Effector memory CD4-positive, alpha-beta T cell (primary cell): ENCODE data around the gene CST5.
"Not testable (repeated sequence)": the region's sequence is repeated elsewhere in the genome, so short reads cannot be mapped to it uniquely, and the experiment has no call there.

Experiments
- DNase-seq, 3 donors: peaks; one replicate each; pipeline ENCODE4 v3.0.0-alpha.2; 2020
- H3K27ac ChIP-seq: 2 replicates; pipeline ENCODE4 v1.7.0; 2013; ENCODE audit warnings: mild to moderate bottlenecking, low read length, moderate library complexity; ENCODE audit not compliant: insufficient read depth, poor library complexity, severe bottlenecking
- H3K27me3 ChIP-seq: replicated peaks from 2 replicates; pipeline ENCODE4 v1.7.0; 2013; ENCODE audit warnings: mild to moderate bottlenecking, low read length; ENCODE audit not compliant: insufficient read depth, control insufficient read depth, poor library complexity, severe bottlenecking
- H3K36me3 ChIP-seq: 2 replicates; pipeline ENCODE4 v1.7.0; 2013; ENCODE audit warnings: mild to moderate bottlenecking, low read length, moderate library complexity; ENCODE audit not compliant: control insufficient read depth, insufficient read depth
- H3K4me1 ChIP-seq: 2 replicates; pipeline ENCODE4 v1.7.0; 2013; ENCODE audit warnings: low read length, mild to moderate bottlenecking; ENCODE audit not compliant: control insufficient read depth, insufficient read depth, poor library complexity, severe bottlenecking
- H3K4me3 ChIP-seq: 2 replicates; pipeline ENCODE4 v1.7.0; 2013; ENCODE audit warnings: low read length, low read depth, mild to moderate bottlenecking; ENCODE audit not compliant: insufficient read depth, poor library complexity, severe bottlenecking
- H3K9me3 ChIP-seq: 2 replicates; pipeline ENCODE4 v1.7.0; 2013; ENCODE audit warnings: mild to moderate bottlenecking, low read length, moderate library complexity; ENCODE audit not compliant: control insufficient read depth

The CST5 gene

GRCh38 chr20:23890867-23891266 is 11.3 kb upstream of the CST5 start:
- not testable (repeated sequence) for DNase-seq, H3K9me3 ChIP-seq, H3K4me3 ChIP-seq, H3K27ac ChIP-seq, H3K4me1 ChIP-seq, H3K36me3 ChIP-seq, H3K27me3 ChIP-seq

GRCh38 chr20:23889775-23890187 is 10.2 kb upstream of the CST5 start:
- H3K27ac ChIP-seq: no peak overlapping the region
- H3K9me3 ChIP-seq: no peaks in the 10 kb centered on the region
- no peaks in the 10 kb centered on the region for H3K36me3 ChIP-seq
- no peaks in the 10 kb centered on the region for H3K4me1 ChIP-seq
- no peaks in the 10 kb centered on the region for H3K27me3 ChIP-seq
- DNase-seq: peak; percentile 27 to 33 (median 31)
- no peak overlapping the region for H3K4me3 ChIP-seq

GRCh38 chr20:23887856-23888255 is 8.3 kb upstream of the CST5 start:
- Histone ChIP-seq H3K36me3 (no peaks in the 10 kb centered on the region), H3K4me3 (no peak overlapping the region), H3K4me1 (no peaks in the 10 kb centered on the region)

GRCh38 chr20:23884771-23885162 is 5.2 kb upstream of the CST5 start:
- H3K27ac ChIP-seq: no peak overlapping the region
- no peak overlapping the region for H3K4me3 ChIP-seq
- H3K36me3 ChIP-seq: no peaks in the 10 kb centered on the region
- H3K27me3 ChIP-seq: no peaks in the 10 kb centered on the region
- no peaks in the 10 kb centered on the region for H3K4me1 ChIP-seq
- no peak for DNase-seq
- H3K9me3 ChIP-seq: no peaks in the 10 kb centered on the region

More at GRCh38 chr20:23887856-23888255, 8.3 kb upstream of the CST5 start:
- no peak for DNase-seq
- Histone ChIP-seq H3K9me3 (no peaks in the 10 kb centered on the region), H3K27me3 (no peaks in the 10 kb centered on the region), H3K27ac (no peak overlapping the region)

GRCh38 chr20:23884136-23884770 is 4.7 kb upstream of the CST5 start:
- H3K9me3 ChIP-seq: no peaks in the 10 kb centered on the region
- H3K36me3 ChIP-seq: no peaks in the 10 kb centered on the region
- no peak overlapping the region for H3K4me3 ChIP-seq
- DNase-seq: no peak
- H3K27me3 ChIP-seq: no peaks in the 10 kb centered on the region
- no peak overlapping the region for H3K27ac ChIP-seq
- no peaks in the 10 kb centered on the region for H3K4me1 ChIP-seq

- Histone ChIP-seq H3K27me3 (no peaks in the 10 kb centered on the region), H3K36me3 (no peaks in the 10 kb centered on the region), H3K9me3 (no peaks in the 10 kb centered on the region), H3K4me1 (no peaks in the 10 kb centered on the region), H3K4me3 (no peak overlapping the region), H3K27ac (no peak overlapping the region)
- no peak for DNase-seq
These were observed 1.8 kb upstream of the CST5 start for GRCh38 chr20:23881371-23881770.

- no peaks in the 10 kb centered on the region for H3K9me3 ChIP-seq
- no peaks in the 10 kb centered on the region for H3K27me3 ChIP-seq
- DNase-seq: no peak
- no peaks in the 10 kb centered on the region for H3K4me1 ChIP-seq
- H3K4me3 ChIP-seq: no peak overlapping the region
- H3K36me3 ChIP-seq: no peaks in the 10 kb centered on the region
- H3K27ac ChIP-seq: no peak overlapping the region
These were observed 869 bp upstream of the CST5 start for GRCh38 chr20:23880417-23880816.

- Histone ChIP-seq H3K4me1 (no peaks in the 10 kb centered on the region), H3K27ac (no peak overlapping the region), H3K27me3 (no peaks in the 10 kb centered on the region), H3K4me3 (no peak overlapping the region), H3K9me3 (no peaks in the 10 kb centered on the region), H3K36me3 (no peaks in the 10 kb centered on the region)
- no peak for DNase-seq
These were observed 345 bp upstream of the CST5 start for GRCh38 chr20:23879811-23880374.

DNA sequence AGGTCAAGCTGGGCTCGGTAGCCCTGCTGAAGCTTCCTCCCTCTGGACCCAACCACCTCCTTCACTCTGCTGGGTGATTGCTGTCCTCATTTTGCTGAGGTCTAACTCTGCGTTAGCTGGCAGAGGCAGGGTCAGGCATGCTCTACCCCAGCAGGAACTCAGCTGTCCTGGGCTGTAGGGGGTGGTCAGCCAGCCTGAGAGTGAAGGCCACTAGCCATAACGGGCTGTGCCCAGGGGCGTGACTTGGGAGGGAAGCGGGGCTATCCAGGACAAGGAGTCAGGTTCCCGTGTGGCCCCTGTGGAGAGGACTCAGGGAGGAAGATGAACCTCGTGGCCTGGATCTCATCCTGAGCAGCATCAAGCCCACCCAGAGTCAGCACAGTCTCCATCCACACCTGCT is 761 bp downstream of the CST5 start:
- Histone ChIP-seq H3K27ac (no peak overlapping the region), H3K9me3 (no peaks in the 10 kb centered on the region), H3K36me3 (no peaks in the 10 kb centered on the region), H3K27me3 (no peaks in the 10 kb centered on the region), H3K4me3 (no peak overlapping the region), H3K4me1 (no peaks in the 10 kb centered on the region)
- DNase-seq: no peak

DNA sequence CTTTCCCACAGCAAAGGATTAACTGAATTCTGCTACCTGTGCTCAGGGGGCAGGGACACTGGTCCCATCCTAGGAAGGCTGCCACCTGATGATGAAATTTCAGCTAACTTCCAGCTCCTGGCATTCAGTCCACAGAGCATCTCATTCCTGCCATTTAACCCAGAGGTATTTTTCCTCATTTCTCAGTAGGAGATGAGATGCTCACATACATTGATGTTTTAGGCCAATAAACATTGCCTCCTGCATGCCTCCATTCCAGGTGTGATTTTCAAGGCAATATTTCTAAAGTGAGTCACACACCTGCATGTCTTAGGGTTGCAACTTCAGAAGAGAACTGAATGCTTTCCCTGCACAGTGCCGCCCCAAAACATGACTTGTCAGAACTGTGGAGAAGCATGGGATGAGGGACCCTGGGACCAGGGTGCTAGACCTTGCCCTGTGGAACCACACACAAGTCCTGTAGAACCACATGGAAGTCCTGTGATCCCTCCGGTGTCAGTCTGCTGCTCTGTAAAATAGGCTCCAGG is 1.5 kb downstream of the CST5 start:
- H3K4me3 ChIP-seq, H3K4me1 ChIP-seq, H3K36me3 ChIP-seq, DNase-seq, H3K9me3 ChIP-seq, H3K27ac ChIP-seq, H3K27me3 ChIP-seq: not testable (repeated sequence)
